Vagina (tissue), 2 donors: Measurements from ENCODE around the gene ASTN1. TPM values are rescaled to one million over a fixed set of nuclear protein-coding genes. Genes with fewer than 3 reads are reported as not detected.

ENCODE experiments used
- DNase-seq, 2 donors: peaks; one replicate each; pipeline ENCODE4 v3.0.0-alpha.2; 2017; ENCODE audit errors: extremely low spot score in 2 of 2
- H3K27ac ChIP-seq: fragments of 200-600 bp; sonication (generic); one replicate; pipeline ENCODE4 v1.5.1; 2019
- H3K27me3 ChIP-seq: fragments of 200-600 bp; sonication (generic); one replicate; pipeline ENCODE4 v1.5.1; 2019
- H3K36me3 ChIP-seq, 2 donors: fragments of 200-600 bp; sonication (generic); one replicate each; pipeline ENCODE4 v1.5.1; 2017 to 2019
- H3K4me1 ChIP-seq: fragments of 200-600 bp; sonication (generic); one replicate; pipeline ENCODE4 v1.5.1; 2019
- H3K4me3 ChIP-seq, 2 donors: fragments of 200-600 bp; sonication (generic); 1 replicate in 1 of 2; 2 replicates in 1 of 2; pipeline ENCODE4 v1.5.1; 2016 to 2019
- H3K9me3 ChIP-seq: fragments of 200-600 bp; sonication (generic); one replicate; pipeline ENCODE4 v1.5.1; 2019
- CTCF ChIP-seq, 3 experiments: fragments of 450-650 bp in 2 of 3; fragments of 200-600 bp in 1 of 3; sonication (generic) in 1 of 3; IDR thresholded peaks; one replicate each; pipeline ENCODE4 v1.5.1; 2017 to 2019; ENCODE audit warnings: antibody characterized with exemption in 3 of 3, mild to moderate bottlenecking in 2 of 3, moderate library complexity in 2 of 3
- POLR2A ChIP-seq, 2 donors: fragments of 450-650 bp; IDR thresholded peaks; one replicate each; pipeline ENCODE4 v1.6.1; 2017; ENCODE audit warnings: antibody characterized with exemption in 2 of 2, mild to moderate bottlenecking in 2 of 2, moderate library complexity in 2 of 2
- POLR2AphosphoS5 ChIP-seq, 2 donors: sonication (generic); formaldehyde crosslinking; IDR thresholded peaks; one replicate each; pipeline ENCODE4 v1.9.0; 2017; ENCODE audit warnings: antibody characterized with exemption in 2 of 2, mild to moderate bottlenecking in 2 of 2, low read depth in 1 of 2; ENCODE audit not compliant: insufficient read depth in 1 of 2
- intact Hi-C: fragments of 100-400 bp; cut with DNase I; formaldehyde crosslinking; loops from one replicate; pipeline ENCODE4 v1.15.1; 2023
- total RNA-seq: library from RNA; depleted of rRNA; stranded (reverse); fragments of >200 nt; gene quantifications from one replicate; pipeline ENCODE4 v1.2.3, GENCODE V29; 2016

ASTN1 gene
- total RNA-seq, 1 donor from 2014 or later: 4.2 TPM

- no peaks in the 10 kb centered on the region for H3K36me3 ChIP-seq
- intact Hi-C loops: no loop called here
- H3K27me3 ChIP-seq: no peaks in the 10 kb centered on the region
- no peak overlapping the region for H3K4me3 ChIP-seq
- H3K27ac ChIP-seq: no peak overlapping the region
- TF ChIP-seq POLR2A (IDR thresholded peaks at IDR 0.05) (no peak), CTCF (IDR thresholded peaks at IDR 0.05) (no peak), POLR2AphosphoS5 (IDR thresholded peaks at IDR 0.05; ENCODE audit: insufficient read depth in 1 of 2, low read depth in 1 of 2) (no peak)
- H3K4me1 ChIP-seq: no peaks in the 10 kb centered on the region
- H3K9me3 ChIP-seq: no peaks in the 10 kb centered on the region
- no peak for DNase-seq
Observed at GRCh38 chr1:177135250-177135649, 29.3 kb downstream of the ASTN1 start.

- no peak for TF ChIP-seq POLR2AphosphoS5 (IDR thresholded peaks at IDR 0.05; ENCODE audit: insufficient read depth in 1 of 2, low read depth in 1 of 2)
- TF ChIP-seq POLR2A (IDR thresholded peaks at IDR 0.05): no peak
- no peak for TF ChIP-seq CTCF (IDR thresholded peaks at IDR 0.05)
- H3K36me3 ChIP-seq: no peaks in the 10 kb centered on the region
- intact Hi-C loops: no loop called here
- no peaks in the 10 kb centered on the region for H3K4me1 ChIP-seq
- no peaks in the 10 kb centered on the region for H3K27me3 ChIP-seq
- no peak for DNase-seq
- H3K9me3 ChIP-seq: no peaks in the 10 kb centered on the region
- no peak overlapping the region for H3K4me3 ChIP-seq
- H3K27ac ChIP-seq: no peak overlapping the region
Observed at GRCh38 chr1:177133977-177134538, 30.5 kb downstream of the ASTN1 start.

GRCh38 chr1:177132141-177132540, 32.4 kb downstream of the ASTN1 start:
- Histone ChIP-seq H3K27ac (no peak overlapping the region), H3K4me1 (no peaks in the 10 kb centered on the region), H3K4me3 (no peak overlapping the region), H3K27me3 (no peaks in the 10 kb centered on the region), H3K9me3 (no peaks in the 10 kb centered on the region), H3K36me3 (no peaks in the 10 kb centered on the region)
- TF ChIP-seq POLR2A (IDR thresholded peaks at IDR 0.05) (no peak), POLR2AphosphoS5 (IDR thresholded peaks at IDR 0.05; ENCODE audit: insufficient read depth in 1 of 2, low read depth in 1 of 2) (no peak), CTCF (IDR thresholded peaks at IDR 0.05) (no peak)
- intact Hi-C loops: no loop called here
- DNase-seq: no peak

GRCh38 chr1:177131723-177132122, 32.8 kb downstream of the ASTN1 start:
- Histone ChIP-seq H3K9me3 (no peaks in the 10 kb centered on the region), H3K27me3 (no peaks in the 10 kb centered on the region), H3K4me3 (no peak overlapping the region), H3K4me1 (no peaks in the 10 kb centered on the region), H3K27ac (no peak overlapping the region), H3K36me3 (no peaks in the 10 kb centered on the region)
- intact Hi-C loops: no loop called here
- DNase-seq: no peak
- TF ChIP-seq POLR2A (IDR thresholded peaks at IDR 0.05) (no peak), CTCF (IDR thresholded peaks at IDR 0.05) (no peak), POLR2AphosphoS5 (IDR thresholded peaks at IDR 0.05; ENCODE audit: insufficient read depth in 1 of 2, low read depth in 1 of 2) (no peak)

- Histone ChIP-seq H3K36me3 (no peaks in the 10 kb centered on the region), H3K4me1 (no peaks in the 10 kb centered on the region), H3K9me3 (no peaks in the 10 kb centered on the region), H3K27ac (no peak overlapping the region), H3K27me3 (no peaks in the 10 kb centered on the region), H3K4me3 (no peak overlapping the region)
- no peak for DNase-seq
- TF ChIP-seq POLR2AphosphoS5 (IDR thresholded peaks at IDR 0.05; ENCODE audit: insufficient read depth in 1 of 2, low read depth in 1 of 2): no peak
- no peak for TF ChIP-seq POLR2A (IDR thresholded peaks at IDR 0.05)
- TF ChIP-seq CTCF (IDR thresholded peaks at IDR 0.05): no peak
- intact Hi-C loops: no loop called here
Observed at GRCh38 chr1:177130451-177130945, 34.0 kb downstream of the ASTN1 start.
